GM19239 (cell line): ENCODE measurements around the gene SMIM13.

ENCODE experiments used
- DNase-seq: peaks from one replicate; pipeline ENCODE4 v3.0.0; 2011; ENCODE audit warnings: low spot score; ENCODE audit not compliant: insufficient read length
- FAIRE-seq: peaks from 2 replicates; lab custom pipeline; 2011; peaks lifted over from hg19 to GRCh38; lab: Jason Lieb, UNC

SMIM13 gene

DNA sequence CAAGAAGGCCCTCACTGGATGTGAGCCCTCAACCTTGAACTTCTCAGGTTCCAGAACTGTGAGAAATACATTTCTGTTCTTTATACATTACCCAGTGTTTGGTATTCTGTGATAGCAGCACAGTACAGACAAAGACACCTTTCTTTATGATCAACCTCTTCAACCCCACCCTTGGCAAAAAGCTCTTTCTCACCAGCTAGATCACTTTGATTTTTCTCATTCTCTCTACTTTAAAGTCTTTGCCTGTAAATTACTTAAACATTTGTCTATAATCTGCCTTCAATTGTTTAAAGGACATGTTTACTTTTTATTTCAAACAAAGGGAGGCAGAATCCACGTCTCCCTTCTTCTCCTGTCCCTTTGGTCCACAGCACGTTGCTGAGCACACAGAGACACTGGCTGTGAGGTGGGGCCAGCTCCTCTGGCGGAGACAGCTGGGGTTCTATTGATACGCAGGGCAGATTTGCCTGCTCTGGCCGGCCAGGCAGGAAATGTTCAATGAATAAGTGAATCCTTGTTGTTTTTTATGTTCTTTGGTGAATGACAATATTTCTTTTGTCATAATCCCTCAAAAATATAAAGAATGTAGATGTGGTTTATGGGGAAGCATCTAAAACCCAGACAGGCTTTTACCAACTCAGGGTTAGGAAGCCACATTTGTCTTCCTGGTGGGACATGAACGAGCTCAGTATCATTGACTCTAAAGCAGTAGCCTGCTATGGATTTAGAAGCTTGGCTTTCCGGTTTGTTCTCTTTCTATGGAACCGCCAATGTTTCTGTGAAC is 86.0 kb downstream of the SMIM13 start:
- peak; percentile 39 for FAIRE-seq
- no peak for DNase-seq

- DNase-seq (no peak), FAIRE-seq (no peak)
Measured at GRCh38 chr6:11181478-11182136, 88.0 kb downstream of the SMIM13 start.

GRCh38 chr6:11183761-11184362 is 90.2 kb downstream of the SMIM13 start:
- no peak for DNase-seq

DNA sequence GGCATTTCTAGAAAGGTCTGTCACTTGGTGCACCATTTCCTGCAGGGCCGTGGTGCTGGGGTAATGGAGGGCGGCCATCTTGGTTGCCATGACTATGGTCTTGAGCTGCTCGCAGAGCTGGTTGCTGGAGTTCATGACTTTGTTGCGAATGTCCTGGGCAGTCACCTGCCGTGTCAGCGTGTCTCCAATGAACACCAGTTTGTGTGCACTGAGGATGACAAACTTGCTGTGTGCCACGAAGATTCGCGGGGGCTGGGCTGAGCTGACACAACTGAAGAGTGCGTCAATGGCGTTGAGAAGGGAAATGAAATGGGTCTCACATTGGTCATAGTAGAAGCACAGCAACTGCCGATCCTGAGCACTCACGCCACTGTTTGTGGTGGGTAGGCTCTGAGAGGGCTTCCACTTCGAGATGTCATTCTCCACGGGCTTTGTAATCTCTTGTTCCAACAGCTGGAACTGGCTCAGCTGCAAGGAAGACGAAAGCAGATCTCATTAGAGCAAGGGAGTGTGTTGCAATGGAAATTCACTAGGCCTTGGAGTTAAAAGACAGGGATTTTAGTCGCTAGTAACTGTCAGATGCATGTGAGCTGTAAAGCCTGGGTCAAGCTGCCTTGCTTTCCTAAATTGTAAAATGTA is 91.7 kb downstream of the SMIM13 start:
- no peak for DNase-seq
- no peak for FAIRE-seq

More at GRCh38 chr6:11183761-11184362, 90.2 kb downstream of the SMIM13 start:
- FAIRE-seq, result no peak

GRCh38 chr6:11187301-11187700 is 93.7 kb downstream of the SMIM13 start:
- no peak for FAIRE-seq
- no peak for DNase-seq
